GM21526 (cell line): ENCODE results near the gene TFDP1.

Experiments
- ATAC-seq: cut with Tn5 transposase; IDR thresholded peaks from one replicate; pipeline ENCODE4 v1.9.1; 2021; ENCODE audit warnings: moderate library complexity; ENCODE audit not compliant: unreplicated experiment, low FRiP score

TFDP1 gene

DNA sequence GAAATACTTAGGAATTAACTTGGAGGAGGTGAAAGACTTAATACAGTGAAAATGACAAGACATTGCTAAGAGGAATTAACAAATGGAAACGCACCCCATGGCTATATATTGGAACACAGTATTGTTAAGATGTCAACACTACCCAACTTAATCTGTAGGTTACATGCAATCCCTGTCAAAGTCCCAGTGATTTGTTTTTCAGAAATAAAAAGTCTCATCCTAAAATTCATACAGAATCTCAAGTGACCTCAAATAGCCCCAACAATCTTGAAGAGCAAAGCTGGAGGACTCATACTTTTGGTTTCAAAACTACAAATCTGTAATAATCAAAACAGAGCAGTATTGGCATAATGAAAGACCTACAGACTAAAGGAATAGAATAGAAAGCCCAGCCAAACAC, 60.2 kb downstream of the TFDP1 start:
- no peak for ATAC-seq

- ATAC-seq = no peak
These were observed 60.8 kb downstream of the TFDP1 start for GRCh38 chr13:113645329-113645728.

DNA sequence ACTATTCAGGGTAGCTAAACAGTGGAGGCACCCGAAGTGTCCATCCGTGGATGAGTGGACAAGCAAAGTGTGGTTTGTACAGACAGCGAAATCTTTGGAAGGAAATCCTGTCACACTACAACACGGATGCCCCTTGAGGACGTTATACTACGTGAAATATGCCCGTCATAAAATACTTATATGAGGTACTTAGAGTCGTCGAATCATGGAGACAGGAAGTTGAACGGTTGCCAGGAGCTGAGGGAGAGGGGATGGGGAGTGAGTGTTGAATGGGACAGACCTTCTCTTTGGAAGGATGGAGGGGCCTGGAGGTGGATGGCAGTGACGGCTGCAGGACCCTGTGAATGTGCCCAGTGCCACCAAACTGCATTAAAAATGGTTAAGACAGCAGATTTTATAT, 61.8 kb downstream of the TFDP1 start:
- ATAC-seq = no peak

DNA sequence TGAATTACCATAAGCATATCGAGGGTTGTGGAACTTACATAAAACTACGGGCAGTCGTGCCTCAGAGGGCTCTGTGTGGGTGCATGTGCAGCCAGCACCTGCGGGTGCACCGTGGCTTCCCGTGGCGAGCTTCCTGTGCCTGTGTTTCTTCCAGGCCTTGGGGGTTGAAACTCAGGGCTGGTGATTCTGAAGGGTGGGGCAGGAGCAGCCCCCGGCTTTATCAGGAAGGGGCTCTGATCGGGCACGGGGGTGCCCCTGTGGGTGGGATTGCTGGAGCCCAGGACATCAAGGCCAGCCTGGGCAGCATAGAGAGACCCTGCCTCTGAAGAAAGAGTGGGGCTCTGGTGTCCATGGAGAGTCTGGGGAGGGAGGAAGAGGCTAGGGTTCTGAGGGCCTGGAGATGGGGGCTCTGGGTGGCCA, 62.4 kb downstream of the TFDP1 start:
- no peak for ATAC-seq

DNA sequence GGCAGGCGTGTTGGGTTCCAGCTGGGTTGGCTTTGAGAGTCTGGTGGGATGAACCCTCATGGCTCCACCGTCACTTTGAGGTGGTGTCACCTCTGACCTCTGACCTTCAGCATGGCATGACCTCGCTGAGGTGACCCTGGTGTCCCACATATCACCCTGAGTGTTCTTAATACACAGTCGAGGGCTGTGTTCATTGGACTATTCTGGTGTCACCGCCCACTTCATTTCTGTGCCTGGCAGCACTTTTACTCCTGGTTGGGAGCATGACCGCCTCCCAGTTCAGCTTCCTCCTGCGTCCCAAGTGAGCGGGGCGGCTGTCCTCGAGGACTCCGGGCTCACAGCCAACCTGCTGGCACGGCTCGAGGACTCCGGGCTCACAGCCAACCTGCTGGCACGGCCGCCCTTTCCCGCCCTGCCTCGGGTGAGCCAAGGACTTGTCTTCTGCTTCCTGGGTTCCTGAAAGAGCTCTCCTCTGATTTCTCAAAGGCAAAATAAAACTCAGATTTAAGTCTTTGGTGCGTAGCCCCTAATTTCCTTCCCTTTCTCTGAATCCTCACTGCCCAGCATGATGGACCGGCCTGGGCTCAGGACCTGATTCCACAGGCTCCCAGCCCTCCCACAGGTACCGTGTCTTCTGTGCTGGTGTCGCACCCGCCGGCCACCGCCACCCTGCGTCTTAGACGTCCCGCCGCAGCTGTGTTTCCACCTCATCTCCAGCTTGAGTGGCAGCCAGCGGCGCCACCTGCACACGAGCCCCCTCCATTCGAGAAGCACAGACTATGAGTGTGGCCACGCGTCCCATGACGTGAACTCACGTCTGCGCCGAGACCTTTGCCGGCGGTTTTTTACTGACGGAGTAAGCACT, 63.0 kb downstream of the TFDP1 start:
- ATAC-seq = no peak

DNA sequence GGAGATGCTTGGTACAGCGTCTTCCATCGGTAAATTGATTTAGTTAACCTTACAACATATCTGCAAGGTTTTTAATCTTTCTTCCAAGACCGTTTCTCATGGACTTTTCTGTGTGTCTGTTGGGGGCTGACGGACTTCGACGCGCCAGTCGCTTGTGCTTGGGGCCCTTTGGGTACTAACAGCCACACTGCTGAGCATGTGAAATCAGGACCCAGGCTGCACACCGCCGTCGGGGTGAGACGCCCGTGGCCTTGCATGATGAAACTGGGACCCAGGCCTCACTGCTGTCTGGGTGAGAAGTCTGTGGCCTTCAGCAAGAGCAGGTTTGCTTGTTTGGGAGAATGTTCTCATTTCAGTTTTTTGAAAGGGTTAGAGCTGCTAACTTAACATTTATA, 63.7 kb downstream of the TFDP1 start:
- no peak for ATAC-seq

GRCh38 chr13:113649212-113649611, 64.7 kb downstream of the TFDP1 start:
- ATAC-seq = no peak

DNA sequence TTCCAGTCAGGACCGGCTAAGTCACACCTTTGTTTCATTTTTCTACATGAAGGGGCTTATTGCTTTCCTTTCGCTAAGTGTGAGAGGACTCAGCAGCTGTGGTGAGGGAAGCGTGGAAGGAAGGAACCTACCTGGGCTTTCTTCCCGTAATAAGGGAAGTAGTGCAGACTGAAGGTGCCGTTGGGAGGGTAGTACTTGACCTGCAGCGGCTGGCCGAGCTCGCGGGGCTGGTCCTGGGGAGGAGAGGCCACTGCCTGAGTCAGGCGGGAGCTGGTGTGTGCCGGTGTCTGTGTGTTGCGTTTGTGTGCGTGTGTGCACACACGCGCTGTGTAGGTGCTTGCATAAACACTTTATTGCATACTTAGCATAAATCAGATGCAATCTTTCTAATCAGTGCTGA, 65.7 kb downstream of the TFDP1 start:
- no peak for ATAC-seq

DNA sequence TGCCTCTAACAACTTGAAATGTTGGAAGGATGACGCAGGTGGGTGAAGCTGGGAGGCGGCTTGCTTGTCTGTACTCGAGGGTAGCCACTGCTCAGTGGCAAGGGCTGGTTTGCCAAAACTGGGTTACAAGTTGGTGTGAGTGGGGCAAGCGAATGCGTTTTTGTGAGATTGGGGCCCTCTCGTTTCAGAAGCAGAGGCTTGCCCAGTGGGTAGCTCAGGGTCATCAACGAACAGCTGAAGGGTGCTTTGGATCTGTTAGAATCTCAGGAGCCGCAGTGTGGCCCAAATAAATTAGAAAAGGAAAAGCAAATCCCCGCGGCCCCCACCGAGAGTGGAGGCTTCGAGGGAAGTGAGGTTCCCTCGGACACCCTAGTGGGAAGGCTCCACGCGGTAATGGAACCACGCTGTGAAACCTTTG, 66.2 kb downstream of the TFDP1 start:
- no peak for ATAC-seq

GRCh38 chr13:113651511-113652403, 67.2 kb downstream of the TFDP1 start:
- no peak for ATAC-seq

DNA sequence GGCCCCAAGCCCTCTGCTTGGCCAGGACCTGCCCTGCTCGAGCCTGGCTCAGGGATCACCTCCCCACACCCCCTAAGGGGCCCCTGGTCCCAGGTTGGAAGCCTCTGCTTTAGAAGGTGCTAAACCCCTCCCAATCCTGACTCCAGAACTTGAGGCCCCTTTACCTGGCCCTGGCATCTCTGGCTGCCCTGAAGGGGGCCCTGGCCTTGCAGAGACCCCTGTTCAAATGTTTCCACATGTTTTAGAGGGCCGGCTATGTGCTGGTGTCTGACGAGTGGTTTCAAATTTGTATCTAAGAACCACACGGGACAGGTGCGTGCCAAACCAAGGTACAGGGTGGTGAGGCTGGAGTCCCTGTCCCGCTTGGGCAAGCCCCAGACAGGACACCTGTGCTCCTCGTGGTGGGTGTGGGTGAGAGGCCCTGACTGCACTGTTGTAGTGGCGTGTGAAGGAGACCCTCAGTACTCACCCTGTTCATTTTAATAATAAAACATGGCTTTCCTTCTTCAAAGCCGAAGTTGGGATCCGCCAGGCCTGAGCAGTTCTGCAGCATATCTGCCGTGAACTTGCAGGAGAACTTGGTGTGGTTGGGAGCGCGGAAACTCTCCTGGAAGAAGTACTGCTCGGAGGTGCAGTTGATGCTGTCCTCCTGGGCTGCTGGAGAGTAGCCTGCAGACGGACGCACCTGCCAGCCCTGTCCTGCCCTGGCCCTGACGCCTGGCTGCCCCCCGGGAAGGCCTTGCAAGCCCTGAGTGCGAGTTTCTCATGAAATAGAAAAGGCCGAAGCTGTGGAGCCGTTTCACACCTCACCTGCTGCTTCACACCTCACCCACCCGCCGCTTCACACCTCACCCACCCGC, 68.1 kb downstream of the TFDP1 start:
- ATAC-seq = no peak

GRCh38 chr13:113653264-113654174, 69.0 kb downstream of the TFDP1 start:
- ATAC-seq = no peak

GRCh38 chr13:113654175-113654560, 69.6 kb downstream of the TFDP1 start:
- no peak for ATAC-seq

- no peak for ATAC-seq
These were observed 70.2 kb downstream of the TFDP1 start for GRCh38 chr13:113654591-113655345.

DNA sequence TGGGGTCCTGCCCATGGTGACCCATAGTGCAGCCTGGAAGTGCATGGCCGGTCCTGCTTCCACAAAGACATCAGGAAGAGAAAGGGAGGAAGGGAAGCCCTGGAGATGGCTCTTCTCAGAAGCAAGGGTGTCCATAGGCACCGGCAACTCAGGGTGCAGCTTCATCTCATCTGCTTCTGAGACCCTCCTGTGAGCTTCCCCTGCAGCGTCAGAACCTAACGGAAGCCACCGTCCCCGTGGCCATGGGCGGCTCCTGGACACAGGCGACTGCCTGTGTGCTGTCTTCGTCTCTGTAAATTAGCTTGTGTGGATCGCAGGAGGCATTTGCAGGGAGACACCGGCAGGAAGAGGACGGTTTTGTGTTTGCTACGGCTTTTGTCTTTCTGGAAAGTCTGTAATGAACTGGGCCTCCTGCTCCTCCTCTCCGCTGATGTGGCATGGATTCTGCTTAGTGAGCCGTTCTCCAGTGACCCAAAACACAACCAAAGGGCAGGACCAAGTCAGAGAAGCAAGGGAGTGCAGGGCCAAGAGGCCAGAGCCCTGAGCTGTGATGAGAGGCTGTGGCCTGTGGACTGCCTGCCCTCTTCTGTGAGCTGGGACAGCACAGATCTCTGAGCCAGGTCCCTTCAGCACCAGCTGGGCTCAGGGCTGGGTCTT, 70.9 kb downstream of the TFDP1 start:
- ATAC-seq = no peak

GRCh38 chr13:113656003-113656588, 71.5 kb downstream of the TFDP1 start:
- no peak for ATAC-seq

- ATAC-seq = no peak
These were observed 72.5 kb downstream of the TFDP1 start for GRCh38 chr13:113656831-113657671.
